Testis (tissue), 2 donors: ENCODE results near the gene IRF2BPL.

Source experiments
- CTCF ChIP-seq, 3 experiments: fragments of 450-650 bp in 2 of 3; fragments of 200-600 bp in 1 of 3; sonication (generic) in 1 of 3; IDR thresholded peaks; one replicate each; pipeline ENCODE4 v1.5.1; 2016 to 2019; ENCODE audit warnings: antibody characterized with exemption in 3 of 3, mild to moderate bottlenecking in 2 of 3, moderate library complexity in 1 of 3
- POLR2A ChIP-seq: fragments of 450-650 bp; IDR thresholded peaks from one replicate; pipeline ENCODE4 v1.6.1; 2017; ENCODE audit warnings: antibody characterized with exemption, mild to moderate bottlenecking, moderate library complexity

- TF ChIP-seq CTCF (IDR thresholded peaks at IDR 0.05): no peak
- no peak for TF ChIP-seq POLR2A
These were observed 24.4 kb downstream of the IRF2BPL start for GRCh38 chr14:77003960-77004710.
